Esophagus muscularis mucosa (tissue), 4 donors: Measurements from ENCODE around the gene PCK1.

Experiments used
- EP300 ChIP-seq: sonication (generic); formaldehyde crosslinking; IDR thresholded peaks from one replicate; pipeline ENCODE4 v1.6.1; 2017; ENCODE audit warnings: antibody characterized with exemption
- POLR2AphosphoS5 ChIP-seq, 2 donors: sonication (generic); formaldehyde crosslinking; IDR thresholded peaks; one replicate each; pipeline ENCODE4 v1.6.1; 2017; ENCODE audit warnings: antibody characterized with exemption in 2 of 2
- TF ChIP-seq, protein P1 (sequence below), 3 experiments: fragments of 200-600 bp in 2 of 3; fragments of 450-650 bp in 1 of 3; sonication (generic) in 2 of 3; IDR thresholded peaks; one replicate each; pipeline ENCODE4 v1.5.1; 2017 to 2019; ENCODE audit warnings: antibody characterized with exemption in 3 of 3, mild to moderate bottlenecking in 2 of 3, moderate library complexity in 1 of 3

DNA sequence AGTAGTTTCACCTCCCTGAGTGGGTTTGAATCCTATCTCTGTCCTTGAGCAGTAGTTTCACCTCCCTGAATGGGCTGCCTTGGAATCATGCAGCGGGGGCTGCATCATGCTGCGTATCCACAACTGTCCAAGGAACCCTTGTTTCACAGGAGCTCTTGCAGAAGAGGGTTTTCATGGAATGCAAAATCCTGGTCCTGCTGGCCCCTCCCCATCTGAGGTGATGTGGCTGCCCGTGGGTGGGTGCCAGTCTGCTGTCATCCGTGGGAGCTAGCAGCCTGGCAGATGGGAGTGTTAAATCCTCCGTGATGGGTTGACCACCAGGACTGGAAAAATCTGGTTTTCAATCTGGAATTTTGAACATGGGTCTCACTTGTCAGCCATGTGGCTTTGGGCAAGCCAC, 37.6 kb downstream of the PCK1 start:
- TF ChIP-seq, protein P1, sequence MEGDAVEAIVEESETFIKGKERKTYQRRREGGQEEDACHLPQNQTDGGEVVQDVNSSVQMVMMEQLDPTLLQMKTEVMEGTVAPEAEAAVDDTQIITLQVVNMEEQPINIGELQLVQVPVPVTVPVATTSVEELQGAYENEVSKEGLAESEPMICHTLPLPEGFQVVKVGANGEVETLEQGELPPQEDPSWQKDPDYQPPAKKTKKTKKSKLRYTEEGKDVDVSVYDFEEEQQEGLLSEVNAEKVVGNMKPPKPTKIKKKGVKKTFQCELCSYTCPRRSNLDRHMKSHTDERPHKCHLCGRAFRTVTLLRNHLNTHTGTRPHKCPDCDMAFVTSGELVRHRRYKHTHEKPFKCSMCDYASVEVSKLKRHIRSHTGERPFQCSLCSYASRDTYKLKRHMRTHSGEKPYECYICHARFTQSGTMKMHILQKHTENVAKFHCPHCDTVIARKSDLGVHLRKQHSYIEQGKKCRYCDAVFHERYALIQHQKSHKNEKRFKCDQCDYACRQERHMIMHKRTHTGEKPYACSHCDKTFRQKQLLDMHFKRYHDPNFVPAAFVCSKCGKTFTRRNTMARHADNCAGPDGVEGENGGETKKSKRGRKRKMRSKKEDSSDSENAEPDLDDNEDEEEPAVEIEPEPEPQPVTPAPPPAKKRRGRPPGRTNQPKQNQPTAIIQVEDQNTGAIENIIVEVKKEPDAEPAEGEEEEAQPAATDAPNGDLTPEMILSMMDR (IDR thresholded peaks at IDR 0.05) = no peak
- no peak for TF ChIP-seq POLR2AphosphoS5 (IDR thresholded peaks at IDR 0.05)
- TF ChIP-seq EP300 = no peak
